ENCODE measurements around the gene CENPU. TPM values are rescaled to one million over a fixed set of nuclear protein-coding genes. Genes with fewer than 3 reads are reported as not detected.
"Not testable (repeated sequence)": the region's sequence is repeated elsewhere in the genome, so short reads cannot be mapped to it uniquely, and the experiment has no call there.

Gene CENPU
- total and polyA plus RNA-seq, 2 experiments from 2014 or later, result 88.3 to 186 TPM

- TF ChIP-seq ZNF114 (CRISPR knock-in tag; IDR thresholded peaks at IDR 0.05) (no peak), CTCF (conservative IDR thresholded peaks at IDR 0.05; ENCODE audit: low read depth in 2 of 2) (no peak)
These were observed 71.7 kb downstream of the CENPU start (continued) for GRCh38 chr4:184662236-184662635.

GRCh38 chr4:184660978-184661377 lies 72.9 kb downstream of the CENPU start:
- ATAC-seq (no peak), DNase-seq (ENCODE audit: low spot score) (no peak)
- Mint-ChIP-seq H3K27me3 (ENCODE audit: insufficient read depth, low read depth, poor library complexity) (no peaks in the 10 kb centered on the region), H3K9me3 (no peaks in the 10 kb centered on the region), H3K27ac (no peak overlapping the region), H3K36me3 (ENCODE audit: low read depth) (0 out of 3 replicates have a peak, but pooled peaks cover 3% of the 10 kb centered on the region), H3K4me1 (peaks cover 2% of the 10 kb centered on the region; the same call in 2 of the 3 replicates), H3K4me3 (no peak overlapping the region)
- H3F3A ChIP-seq (replicated peaks; ENCODE audit: low read depth), result no peaks in the 10 kb centered on the region
- no peak overlapping the region for H3K4me2 ChIP-seq
- H3K36me3 ChIP-seq (ENCODE audit: insufficient read depth), result no peaks in the 10 kb centered on the region
- no peak for TF ChIP-seq JUNB (IDR thresholded peaks at IDR 0.05; ENCODE audit: unreplicated experiment)
- no peak overlapping the region for H3K27ac ChIP-seq (ENCODE audit: low read depth)
- no peaks in the 10 kb centered on the region for H3K9me2 ChIP-seq (ENCODE audit: insufficient read depth)
- H4K20me1 ChIP-seq (replicated peaks; ENCODE audit: insufficient read depth), result no peaks in the 10 kb centered on the region
- no peaks in the 10 kb centered on the region for H3K27me3 ChIP-seq (ENCODE audit: insufficient read depth)
- no peaks in the 10 kb centered on the region for H3K79me2 ChIP-seq (replicated peaks; ENCODE audit: insufficient read depth)
- H3K4me1 ChIP-seq (ENCODE audit: insufficient read depth), result no peaks in the 10 kb centered on the region
- no peak overlapping the region for H3K4me3 ChIP-seq
- H2AFZ ChIP-seq, result no peak overlapping the region

GRCh38 chr4:184657820-184658219 lies 76.1 kb downstream of the CENPU start:
- not testable (repeated sequence) for H3K27ac Mint-ChIP-seq; H3K4me3 Mint-ChIP-seq; ATAC-seq; H3K4me1 Mint-ChIP-seq; H3K4me3 ChIP-seq; H3K27me3 ChIP-seq (ENCODE audit: insufficient read depth); H2AFZ ChIP-seq; H3K79me2 ChIP-seq (replicated peaks; ENCODE audit: insufficient read depth); H3K27me3 Mint-ChIP-seq (ENCODE audit: insufficient read depth, low read depth, poor library complexity); H3K36me3 ChIP-seq (ENCODE audit: insufficient read depth); H3K9me2 ChIP-seq (ENCODE audit: insufficient read depth); H3F3A ChIP-seq (replicated peaks; ENCODE audit: low read depth); H3K27ac ChIP-seq (ENCODE audit: low read depth); H3K36me3 Mint-ChIP-seq (ENCODE audit: low read depth); H3K4me2 ChIP-seq; DNase-seq (ENCODE audit: low spot score); H3K9me3 Mint-ChIP-seq; H4K20me1 ChIP-seq (replicated peaks; ENCODE audit: insufficient read depth)
- peaks cover 12% of the 10 kb centered on the region for H3K4me1 ChIP-seq (ENCODE audit: insufficient read depth)

DNA sequence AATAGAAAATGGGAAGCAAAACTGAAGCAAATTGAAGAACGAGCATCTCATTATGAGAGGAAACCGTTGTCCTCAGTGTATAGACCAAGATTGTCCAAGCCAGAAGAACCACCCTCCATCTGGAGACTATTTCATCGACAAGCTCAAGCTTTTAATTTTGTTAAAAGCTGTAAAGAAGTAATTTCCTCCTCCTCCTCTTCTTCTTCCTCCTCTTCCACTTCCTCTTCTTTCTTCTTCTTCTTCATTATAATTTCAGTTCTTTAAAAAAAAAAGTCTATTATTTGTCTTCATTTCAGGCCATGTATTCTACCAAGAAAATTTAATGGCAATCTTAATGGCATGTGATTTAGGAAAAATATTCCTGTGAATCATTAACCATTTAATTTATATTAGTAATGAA lies 76.8 kb downstream of the CENPU start:
- no peak for ATAC-seq
- no peaks in the 10 kb centered on the region for H3K27me3 ChIP-seq (ENCODE audit: insufficient read depth)
- no peak overlapping the region for H3K4me3 Mint-ChIP-seq
- no peak overlapping the region for H3K4me3 ChIP-seq
- H3F3A ChIP-seq (replicated peaks; ENCODE audit: low read depth), result no peaks in the 10 kb centered on the region
- no peak overlapping the region for H3K27ac ChIP-seq (ENCODE audit: low read depth)
- peaks cover 17% of the 10 kb centered on the region for H3K4me1 ChIP-seq (ENCODE audit: insufficient read depth)
- no peaks in the 10 kb centered on the region for H3K36me3 ChIP-seq (ENCODE audit: insufficient read depth)
- H3K9me3 Mint-ChIP-seq, result no peaks in the 10 kb centered on the region
- TF ChIP-seq POLR2AphosphoS5 (IDR thresholded peaks at IDR 0.05; ENCODE audit: low read depth) (no peak), ZNF114 (CRISPR knock-in tag; IDR thresholded peaks at IDR 0.05) (no peak), ZNF462 (CRISPR knock-in tag; IDR thresholded peaks at IDR 0.05) (no peak)
- no peak overlapping the region for H3K27ac Mint-ChIP-seq
- no peaks in the 10 kb centered on the region for H3K9me2 ChIP-seq (ENCODE audit: insufficient read depth)
- H2AFZ ChIP-seq, result no peak overlapping the region
- H3K79me2 ChIP-seq (replicated peaks; ENCODE audit: insufficient read depth), result no peaks in the 10 kb centered on the region
- DNase-seq (ENCODE audit: low spot score), result no peak
- H3K27me3 Mint-ChIP-seq (ENCODE audit: insufficient read depth, low read depth, poor library complexity), result peaks cover 2% of the 10 kb centered on the region
- no peaks in the 10 kb centered on the region for H4K20me1 ChIP-seq (replicated peaks; ENCODE audit: insufficient read depth)
- no peak overlapping the region for H3K4me2 ChIP-seq
- H3K4me1 Mint-ChIP-seq, result peaks cover 10% of the 10 kb centered on the region
- peaks cover 5% of the 10 kb centered on the region; the same call in 1 of the 3 replicates for H3K36me3 Mint-ChIP-seq (ENCODE audit: low read depth)

Data from GM23338 (cell line).